Nephron (organoid): Measurements from ENCODE around the gene WDR49.

ENCODE experiments used
- H3K27ac Mint-ChIP-seq, 3 experiments: 2 replicates each; pipeline ENCODE4 v1.8.0; 2020; ENCODE audit warnings: mixed read lengths in 3 of 3, mild to moderate bottlenecking in 2 of 3, moderate library complexity in 1 of 3
- H3K27me3 Mint-ChIP-seq: 2 replicates; pipeline ENCODE4 v1.8.0; 2021; ENCODE audit warnings: low read depth, mild to moderate bottlenecking, moderate library complexity, mixed read lengths
- H3K36me3 Mint-ChIP-seq: 2 replicates; pipeline ENCODE4 v1.8.0; 2020; ENCODE audit warnings: low read depth, mixed read lengths
- H3K4me1 Mint-ChIP-seq: 2 replicates; pipeline ENCODE4 v1.8.0; 2020; ENCODE audit warnings: mixed read lengths
- H3K4me3 Mint-ChIP-seq, 3 experiments: 2 replicates each; pipeline ENCODE4 v1.8.0; 2020; ENCODE audit warnings: mild to moderate bottlenecking in 3 of 3, mixed read lengths in 3 of 3, moderate library complexity in 2 of 3
- H3K9me3 Mint-ChIP-seq: 2 replicates; pipeline ENCODE4 v1.8.0; 2020; ENCODE audit warnings: mixed read lengths
- TF ChIP-seq, protein P1 (sequence below), 3 experiments: fragments of 200-600 bp; sonication (generic); IDR thresholded peaks; one replicate each; pipeline ENCODE4 v1.5.0; 2021; ENCODE audit warnings: antibody characterized with exemption in 3 of 3; ENCODE audit not compliant: unreplicated experiment in 3 of 3

Gene WDR49

DNA sequence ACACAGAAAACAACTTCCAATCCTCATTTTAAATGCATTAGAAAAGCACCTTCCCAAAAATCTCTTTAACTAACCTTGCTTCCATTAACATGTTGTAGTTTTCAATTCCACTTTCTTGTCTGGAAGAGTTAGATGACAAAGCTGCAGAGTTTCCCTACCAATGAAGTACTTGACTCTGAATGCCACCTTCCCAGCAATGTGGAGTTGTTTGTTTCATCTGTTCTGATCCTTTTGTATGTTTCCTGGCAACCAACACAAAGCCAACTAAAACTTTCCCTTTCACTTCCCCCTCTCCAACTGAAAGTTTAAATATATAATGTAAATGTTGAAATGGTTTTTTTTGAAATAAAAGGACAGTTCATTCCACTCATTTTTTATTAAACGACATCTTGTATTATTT, at the start of gene WDR49:
WDR49 (minus strand) TSS at position 183 of the 400 bp plus-strand sequence. CDS start 517 bp downstream, outside the sequence.
- Mint-ChIP-seq H3K36me3 (no peaks in the 10 kb centered on the region), H3K4me1 (peaks cover 9% of the 10 kb centered on the region), H3K9me3 (no peaks in the 10 kb centered on the region), H3K4me3 (no peak within 1 kb of the TSS), H3K27me3 (no peaks in the 10 kb centered on the region), H3K27ac (no peak within 1 kb of the TSS)
- TF ChIP-seq, protein P1, sequence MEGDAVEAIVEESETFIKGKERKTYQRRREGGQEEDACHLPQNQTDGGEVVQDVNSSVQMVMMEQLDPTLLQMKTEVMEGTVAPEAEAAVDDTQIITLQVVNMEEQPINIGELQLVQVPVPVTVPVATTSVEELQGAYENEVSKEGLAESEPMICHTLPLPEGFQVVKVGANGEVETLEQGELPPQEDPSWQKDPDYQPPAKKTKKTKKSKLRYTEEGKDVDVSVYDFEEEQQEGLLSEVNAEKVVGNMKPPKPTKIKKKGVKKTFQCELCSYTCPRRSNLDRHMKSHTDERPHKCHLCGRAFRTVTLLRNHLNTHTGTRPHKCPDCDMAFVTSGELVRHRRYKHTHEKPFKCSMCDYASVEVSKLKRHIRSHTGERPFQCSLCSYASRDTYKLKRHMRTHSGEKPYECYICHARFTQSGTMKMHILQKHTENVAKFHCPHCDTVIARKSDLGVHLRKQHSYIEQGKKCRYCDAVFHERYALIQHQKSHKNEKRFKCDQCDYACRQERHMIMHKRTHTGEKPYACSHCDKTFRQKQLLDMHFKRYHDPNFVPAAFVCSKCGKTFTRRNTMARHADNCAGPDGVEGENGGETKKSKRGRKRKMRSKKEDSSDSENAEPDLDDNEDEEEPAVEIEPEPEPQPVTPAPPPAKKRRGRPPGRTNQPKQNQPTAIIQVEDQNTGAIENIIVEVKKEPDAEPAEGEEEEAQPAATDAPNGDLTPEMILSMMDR (IDR thresholded peaks at IDR 0.05; ENCODE audit: unreplicated experiment in 3 of 3): no peak

DNA sequence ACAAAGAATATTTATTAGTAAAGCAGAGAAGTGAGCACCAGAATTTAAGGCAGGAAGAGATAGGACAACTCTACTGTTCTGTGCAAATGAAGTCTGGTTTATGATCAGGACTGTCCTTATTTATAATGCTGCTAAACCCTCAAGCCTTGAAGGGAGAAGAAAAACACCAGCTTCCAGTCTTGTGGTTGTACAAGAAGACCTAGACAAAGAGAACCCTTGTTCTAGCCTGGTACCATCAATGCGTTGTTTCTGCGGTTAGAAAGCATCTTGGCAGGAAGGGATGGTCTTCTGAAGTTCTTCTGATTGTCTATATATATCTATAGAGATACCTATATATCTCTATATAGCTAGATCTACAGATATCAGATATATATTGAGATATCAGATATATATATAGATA, 47.2 kb upstream of the WDR49 start:
- no peak overlapping the region for H3K27ac Mint-ChIP-seq
- TF ChIP-seq, protein P1 (IDR thresholded peaks at IDR 0.05; ENCODE audit: unreplicated experiment in 3 of 3): no peak
- no peak overlapping the region for H3K4me3 Mint-ChIP-seq
- no peaks in the 10 kb centered on the region for H3K27me3 Mint-ChIP-seq
- peaks cover 37% of the 10 kb centered on the region for H3K36me3 Mint-ChIP-seq
- H3K9me3 Mint-ChIP-seq: no peaks in the 10 kb centered on the region
- peaks cover 8% of the 10 kb centered on the region for H3K4me1 Mint-ChIP-seq

DNA sequence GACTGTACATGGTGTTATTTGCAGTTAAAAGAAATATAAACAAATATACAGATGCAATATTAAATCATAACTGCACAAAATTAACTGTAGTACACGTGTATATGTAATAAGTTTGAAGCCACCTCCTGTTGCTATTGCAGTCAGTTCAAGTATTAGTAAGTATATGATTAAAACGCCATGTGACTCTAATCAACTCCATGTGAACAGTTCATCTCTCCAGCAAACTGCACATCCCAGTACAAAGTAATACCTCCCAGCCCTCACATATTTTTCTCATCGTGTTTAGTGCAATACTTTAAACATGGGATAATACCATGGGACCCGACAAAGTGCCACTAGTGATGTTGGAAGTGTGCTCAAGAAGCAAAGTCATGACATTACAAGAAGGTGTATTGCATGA, 46.3 kb upstream of the WDR49 start:
- Mint-ChIP-seq H3K36me3 (peaks cover 41% of the 10 kb centered on the region), H3K27ac (no peak overlapping the region), H3K4me1 (no peaks in the 10 kb centered on the region), H3K4me3 (no peak overlapping the region), H3K27me3 (no peaks in the 10 kb centered on the region), H3K9me3 (no peaks in the 10 kb centered on the region)
- TF ChIP-seq, protein P1 (IDR thresholded peaks at IDR 0.05; ENCODE audit: unreplicated experiment in 3 of 3): no peak

DNA sequence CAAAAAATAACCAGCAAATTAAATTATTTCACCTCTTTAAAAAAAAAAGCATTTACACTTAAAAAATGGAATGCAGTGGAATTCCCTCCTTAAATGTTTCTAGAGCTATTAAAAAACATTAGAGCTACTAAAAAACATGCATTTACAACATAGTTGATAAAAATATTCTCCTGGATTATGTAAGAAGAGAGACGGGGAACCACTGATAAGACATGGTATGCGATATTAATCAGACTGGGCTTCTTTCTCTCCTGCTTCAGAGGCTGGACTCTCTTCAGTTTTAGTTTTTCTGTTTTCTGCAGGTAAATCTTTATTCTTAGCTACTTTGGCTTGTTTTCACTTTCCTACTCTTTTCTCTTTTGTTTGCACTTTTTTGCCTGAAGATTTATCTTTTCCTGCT, 40.4 kb upstream of the WDR49 start:
- Mint-ChIP-seq H3K9me3 (no peaks in the 10 kb centered on the region), H3K27ac (no peak overlapping the region), H3K4me1 (no peaks in the 10 kb centered on the region), H3K4me3 (no peak overlapping the region), H3K27me3 (no peaks in the 10 kb centered on the region), H3K36me3 (peaks cover 27% of the 10 kb centered on the region)
- TF ChIP-seq, protein P1 (IDR thresholded peaks at IDR 0.05; ENCODE audit: unreplicated experiment in 3 of 3): no peak

DNA sequence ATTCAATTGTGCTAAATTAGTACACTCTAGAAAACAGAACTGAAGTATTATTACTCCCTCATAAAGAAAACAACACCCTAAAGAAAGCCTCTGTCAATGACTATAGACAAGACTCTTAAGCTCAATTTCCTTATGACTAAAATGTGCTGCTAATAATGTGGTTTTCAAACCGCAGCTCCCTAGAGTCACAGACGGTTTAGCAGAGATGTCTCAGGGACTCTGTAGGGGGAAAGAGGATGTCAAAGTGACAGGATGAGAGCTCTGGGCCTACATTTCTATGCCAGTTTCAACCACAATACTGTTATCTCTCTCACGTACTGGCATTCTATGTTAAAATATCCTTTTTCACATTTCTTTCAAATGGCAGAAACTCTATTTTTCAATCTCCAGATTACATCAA, 37.6 kb upstream of the WDR49 start:
- Mint-ChIP-seq H3K4me3 (no peak overlapping the region), H3K4me1 (no peaks in the 10 kb centered on the region), H3K27ac (no peak overlapping the region), H3K9me3 (no peaks in the 10 kb centered on the region), H3K27me3 (no peaks in the 10 kb centered on the region), H3K36me3 (peaks cover 22% of the 10 kb centered on the region)
- TF ChIP-seq, protein P1 (IDR thresholded peaks at IDR 0.05; ENCODE audit: unreplicated experiment in 3 of 3): no peak

DNA sequence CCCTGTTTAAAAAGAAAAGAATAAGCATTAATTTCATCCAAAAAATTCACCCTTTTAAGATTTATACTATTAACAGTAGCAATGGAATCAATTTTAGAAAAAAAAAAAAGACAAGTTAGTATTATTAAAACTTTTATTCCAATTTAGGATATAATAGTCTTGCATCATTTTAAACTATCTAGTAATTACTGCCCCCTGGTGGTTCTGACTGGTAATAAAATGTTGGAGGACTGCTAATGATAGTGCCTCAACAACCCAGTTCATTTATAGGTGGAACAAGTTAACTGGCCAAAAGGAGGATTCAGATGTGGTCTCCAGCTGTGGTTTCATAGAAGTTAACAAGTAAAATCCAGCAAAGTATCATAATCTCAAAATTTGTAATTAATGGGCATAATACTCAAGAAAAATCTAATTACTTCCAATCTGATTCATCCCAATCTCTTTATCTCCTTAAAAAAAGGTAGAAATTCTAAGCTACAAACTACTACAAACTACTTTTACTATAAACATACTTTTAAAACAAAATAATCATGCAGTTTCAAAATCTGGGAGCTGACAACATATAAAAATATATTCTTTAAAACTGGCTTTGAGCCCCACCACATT, 30.7 kb upstream of the WDR49 start:
- Mint-ChIP-seq H3K4me3 (no peak overlapping the region), H3K27me3 (no peaks in the 10 kb centered on the region), H3K4me1 (no peaks in the 10 kb centered on the region), H3K27ac (no peak overlapping the region), H3K36me3 (peaks cover 20% of the 10 kb centered on the region), H3K9me3 (no peaks in the 10 kb centered on the region)
- TF ChIP-seq, protein P1 (IDR thresholded peaks at IDR 0.05; ENCODE audit: unreplicated experiment in 3 of 3): peak; percentile 63 to 82 (median 71)
